ENCODE measurements around the gene DEAF1. TPM values are rescaled to one million over a fixed set of nuclear protein-coding genes. Genes with fewer than 3 reads are reported as not detected.

The DEAF1 gene
- total and polyA plus RNA-seq, 9 of the 15 experiments (the other 6 are each of a cell fraction or from before 2014, with no cell fraction given) = 2.0 to 69.1 (median 26.8) TPM

GRCh38 chr11:625636-626268 is 69.3 kb downstream of the DEAF1 start:
- no TSS peak for BruUV-seq (replicated peaks)
- Histone ChIP-seq H3K79me2 (ENCODE audit: control insufficient read depth, insufficient read depth, low read length) (no peaks in the 10 kb centered on the region), H3K9me1 (ENCODE audit: control insufficient read depth, insufficient read depth, low read length) (no peaks in the 10 kb centered on the region), H3K36me3 (ENCODE audit: control insufficient read depth, insufficient read depth, low read length) (peaks cover 15% of the 10 kb centered on the region; the same call in 1 of the 3 replicates), H3K27ac (ENCODE audit: extremely low read depth, low read depth, low read length) (no peak overlapping the region), H3K27me3 (ENCODE audit: control insufficient read depth in 2 of 2, insufficient read depth in 2 of 2, low read length in 2 of 2) (no peaks in the 10 kb centered on the region), H3K9ac (ENCODE audit: insufficient read depth in 1 of 2, low read depth in 2 of 2, low read length in 2 of 2) (peak overlapping the region in 1 of 2 experiments; percentile 64; a peak in 1 of 4 replicates), H2AFZ (ENCODE audit: low read depth, low read length) (no peak overlapping the region), H3K4me3 (no peak overlapping the region), H3K4me2 (ENCODE audit: insufficient read depth, low read length) (no peak overlapping the region), H4K20me1 (replicated peaks; ENCODE audit: control insufficient read depth, insufficient read depth, low read length) (no peaks in the 10 kb centered on the region), H3K9me3 (replicated peaks; ENCODE audit: control insufficient read depth, insufficient read depth, low read depth, low read length) (no peaks in the 10 kb centered on the region), H3K4me1 (replicated peaks in 1 of 2; ENCODE audit: control insufficient read depth in 2 of 2, insufficient read depth in 2 of 2, low read length in 2 of 2) (peaks cover 0 to 50% of the 10 kb centered on the region in 2 experiments; a peak in 2 of 5 replicates)
- in situ Hi-C loops (cut with MboI) = no loop called here
- 78% methylated on average over 9 of the region's 22 CpGs for WGBS (ENCODE audit: insufficient coverage, low coverage, missing lambda C conversion rate)
- ChIA-PET POLR2A (no interaction called here), CTCF (ENCODE audit: low intra/inter-chr PET ratio) (no interaction called here)
- DNase-seq (ENCODE audit: extremely low read depth in 1 of 4, low spot score in 3 of 4) (no peak), ATAC-seq (no peak), FAIRE-seq (no peak)
- intact Hi-C loops (cut with micrococcal nuclease) = no loop called here
- no peak for TF ChIP-seq MTA3 (IDR thresholded peaks at IDR 0.05; ENCODE audit: borderline replicate concordance)
- TF ChIP-seq ARNT (IDR thresholded peaks at IDR 0.05) = no peak
- no peak for TF ChIP-seq BRF2 (IDR thresholded peaks at IDR 0.05; ENCODE audit: borderline replicate concordance, insufficient read depth, insufficient read length)
- no peak; the same call in none of the 2 replicates for TF ChIP-seq POLR2G (IDR thresholded peaks at IDR 0.05; ENCODE audit: low read depth, low read length)
- no peak for TF ChIP-seq REST (IDR thresholded peaks at IDR 0.05; ENCODE audit: borderline replicate concordance)
- no peak for TF ChIP-seq REST (CRISPR knock-in tag; IDR thresholded peaks at IDR 0.05; ENCODE audit: low read depth)
- TF ChIP-seq ILF3 (IDR thresholded peaks at IDR 0.05; ENCODE audit: borderline replicate concordance) = no peak
- TF ChIP-seq RCOR1 (IDR thresholded peaks at IDR 0.05; ENCODE audit: borderline replicate concordance in 1 of 2, low read depth in 2 of 2, low read length in 2 of 2) = no peak
- TF ChIP-seq STAT6 (CRISPR knock-in tag; IDR thresholded peaks at IDR 0.05) = no peak
